Rectal smooth muscle tissue (tissue), 1 donor: Measurements from ENCODE around the gene CD276.

Source experiments
- H3K27ac ChIP-seq: one replicate; pipeline ENCODE4 v1.7.0; 2013; ENCODE audit warnings: low read depth, low read length, inconsistent platforms
- H3K27me3 ChIP-seq: one replicate; pipeline ENCODE4 v1.7.0; 2013; ENCODE audit warnings: low read length; ENCODE audit not compliant: control insufficient read depth, insufficient read depth
- H3K36me3 ChIP-seq: one replicate; pipeline ENCODE4 v1.7.0; 2013; ENCODE audit warnings: low read length; ENCODE audit not compliant: control insufficient read depth, insufficient read depth
- H3K4me1 ChIP-seq: one replicate; pipeline ENCODE4 v1.7.0; 2013; ENCODE audit warnings: low read length; ENCODE audit not compliant: control insufficient read depth, insufficient read depth
- H3K4me3 ChIP-seq: one replicate; pipeline ENCODE4 v1.7.0; 2013; ENCODE audit warnings: low read length
- H3K9ac ChIP-seq: one replicate; pipeline ENCODE4 v1.7.0; 2013; ENCODE audit warnings: low read length

Gene CD276

GRCh38 chr15:73677733-73678132 is 6.5 kb upstream of the CD276 start:
- H3K27me3 ChIP-seq = peaks cover 4% of the 10 kb centered on the region
- no peaks in the 10 kb centered on the region for H3K36me3 ChIP-seq
- H3K9ac ChIP-seq = no peak overlapping the region
- no peaks in the 10 kb centered on the region for H3K4me1 ChIP-seq
- no peak overlapping the region for H3K4me3 ChIP-seq
- H3K27ac ChIP-seq = no peak overlapping the region

- Histone ChIP-seq H3K9ac (no peak overlapping the region), H3K36me3 (no peaks in the 10 kb centered on the region), H3K4me3 (no peak overlapping the region), H3K27me3 (peaks cover under 1% of the 10 kb centered on the region), H3K4me1 (no peaks in the 10 kb centered on the region), H3K27ac (no peak overlapping the region)
Measured at GRCh38 chr15:73678498-73678897, 5.7 kb upstream of the CD276 start.

GRCh38 chr15:73679180-73679579 is 5.0 kb upstream of the CD276 start:
- no peak overlapping the region for H3K27ac ChIP-seq
- H3K4me1 ChIP-seq = no peaks in the 10 kb centered on the region
- no peaks in the 10 kb centered on the region for H3K36me3 ChIP-seq
- no peaks in the 10 kb centered on the region for H3K27me3 ChIP-seq
- no peak overlapping the region for H3K4me3 ChIP-seq
- no peak overlapping the region for H3K9ac ChIP-seq

GRCh38 chr15:73679964-73680363 is 4.2 kb upstream of the CD276 start:
- H3K9ac ChIP-seq = no peak overlapping the region
- no peak overlapping the region for H3K4me3 ChIP-seq
- no peaks in the 10 kb centered on the region for H3K36me3 ChIP-seq
- no peaks in the 10 kb centered on the region for H3K4me1 ChIP-seq
- no peak overlapping the region for H3K27ac ChIP-seq
- H3K27me3 ChIP-seq = no peaks in the 10 kb centered on the region

- no peak overlapping the region for H3K4me3 ChIP-seq
- no peak overlapping the region for H3K9ac ChIP-seq
- H3K4me1 ChIP-seq = peaks cover under 1% of the 10 kb centered on the region
- H3K27me3 ChIP-seq = no peaks in the 10 kb centered on the region
- H3K27ac ChIP-seq = no peak overlapping the region
- no peaks in the 10 kb centered on the region for H3K36me3 ChIP-seq
Measured at GRCh38 chr15:73680549-73680948, 3.6 kb upstream of the CD276 start.

GRCh38 chr15:73681063-73681462 is 3.1 kb upstream of the CD276 start:
- H3K27ac ChIP-seq = no peak overlapping the region

GRCh38 chr15:73681856-73682599 is 2.2 kb upstream of the CD276 start:
- Histone ChIP-seq H3K9ac (no peak overlapping the region), H3K27ac (no peak overlapping the region), H3K27me3 (no peaks in the 10 kb centered on the region), H3K4me3 (no peak overlapping the region), H3K4me1 (peaks cover 8% of the 10 kb centered on the region), H3K36me3 (no peaks in the 10 kb centered on the region)

More at GRCh38 chr15:73681063-73681462, 3.1 kb upstream of the CD276 start:
- no peak overlapping the region for H3K9ac ChIP-seq
- no peaks in the 10 kb centered on the region for H3K36me3 ChIP-seq
- peaks cover 6% of the 10 kb centered on the region for H3K4me1 ChIP-seq
- H3K4me3 ChIP-seq = no peak overlapping the region
- H3K27me3 ChIP-seq = no peaks in the 10 kb centered on the region

GRCh38 chr15:73682600-73683090 is 1.5 kb upstream of the CD276 start:
- H3K4me3 ChIP-seq = no peak overlapping the region
- no peaks in the 10 kb centered on the region for H3K27me3 ChIP-seq
- H3K9ac ChIP-seq = no peak overlapping the region
- H3K27ac ChIP-seq = no peak overlapping the region
- no peaks in the 10 kb centered on the region for H3K36me3 ChIP-seq
- H3K4me1 ChIP-seq = peaks cover 8% of the 10 kb centered on the region

- peak overlapping the region; percentile 71 for H3K27ac ChIP-seq
- H3K27me3 ChIP-seq = no peaks in the 10 kb centered on the region
- H3K4me3 ChIP-seq = no peak overlapping the region
- H3K4me1 ChIP-seq = peaks cover 8% of the 10 kb centered on the region
- H3K36me3 ChIP-seq = no peaks in the 10 kb centered on the region
- no peak overlapping the region for H3K9ac ChIP-seq
Measured at GRCh38 chr15:73683257-73683776, 866 bp upstream of the CD276 start.

- Histone ChIP-seq H3K4me3 (peak overlapping the region; percentile 75), H3K27ac (peak overlapping the region; percentile 68), H3K36me3 (no peaks in the 10 kb centered on the region), H3K27me3 (no peaks in the 10 kb centered on the region), H3K4me1 (peaks cover 8% of the 10 kb centered on the region), H3K9ac (peak overlapping the region; percentile 47)
Measured at GRCh38 chr15:73684581-73685455, 635 bp downstream of the CD276 start.

- H3K9ac ChIP-seq = no peak overlapping the region
- H3K36me3 ChIP-seq = no peaks in the 10 kb centered on the region
- peaks cover 9% of the 10 kb centered on the region for H3K4me1 ChIP-seq
- H3K27ac ChIP-seq = no peak overlapping the region
- H3K27me3 ChIP-seq = no peaks in the 10 kb centered on the region
- peak overlapping the region; percentile 75 for H3K4me3 ChIP-seq
Measured at GRCh38 chr15:73685981-73686380, 1.8 kb downstream of the CD276 start.

- Histone ChIP-seq H3K36me3 (no peaks in the 10 kb centered on the region), H3K4me3 (no peak overlapping the region), H3K27ac (no peak overlapping the region), H3K4me1 (peaks cover 18% of the 10 kb centered on the region), H3K9ac (no peak overlapping the region), H3K27me3 (no peaks in the 10 kb centered on the region)
Measured at GRCh38 chr15:73686781-73687256, 2.6 kb downstream of the CD276 start.
